Activated CD8-positive, alpha-beta memory T cell treated with anti-CD3 and anti-CD28 coated beads, Interleukin-2, amount 10 ng/mL, durations not matched to agents 7 days and 5 days (primary cell): ENCODE results near the gene AASS. TPM values are rescaled to one million over a fixed set of nuclear protein-coding genes. Genes with fewer than 3 reads are reported as not detected.
"Not testable (repeated sequence)": the region's sequence is repeated elsewhere in the genome, so short reads cannot be mapped to it uniquely, and the experiment has no call there.

Experiments
- ATAC-seq: fragments of 150-1000 bp; cut with Tn5 transposase; one replicate; pipeline ENCODE4 v1.10.0; 2021; ENCODE audit warnings: moderate library complexity
- CTCF ChIA-PET: fragments of 350-600 bp; sonication (Branson Sonifier 250); formaldehyde crosslinking; loops from one replicate; lab custom pipeline; 2021; ENCODE audit warnings: antibody characterized with exemption; lab: Charles Lee
- DNase-seq: peaks from one replicate; pipeline ENCODE4 v3.0.0-alpha.2; 2020
- H3K27ac Mint-ChIP-seq: one replicate; pipeline ENCODE4 v1.8.0; 2021; ENCODE audit warnings: mild to moderate bottlenecking, mixed read lengths
- H3K27me3 Mint-ChIP-seq: one replicate; pipeline ENCODE4 v1.8.0; 2021; ENCODE audit warnings: mixed read lengths
- H3K36me3 Mint-ChIP-seq: one replicate; pipeline ENCODE4 v1.8.0; 2021; ENCODE audit warnings: mild to moderate bottlenecking, mixed read lengths
- H3K4me1 Mint-ChIP-seq: one replicate; pipeline ENCODE4 v1.8.0; 2021; ENCODE audit warnings: mixed read lengths
- H3K4me3 Mint-ChIP-seq: one replicate; pipeline ENCODE4 v1.8.0; 2021; ENCODE audit warnings: mild to moderate bottlenecking, moderate library complexity, mixed read lengths
- H3K9me3 Mint-ChIP-seq: one replicate; pipeline ENCODE4 v1.8.0; 2022; ENCODE audit warnings: low read depth, mixed read lengths
- total RNA-seq, 2 experiments: library from RNA; stranded (reverse); gene quantifications; one replicate each; pipeline ENCODE4 v1.2.3, GENCODE V29; 2021

AASS gene
- total RNA-seq, 2 experiments from 2014 or later: 1.6 to 1.7 TPM

DNA sequence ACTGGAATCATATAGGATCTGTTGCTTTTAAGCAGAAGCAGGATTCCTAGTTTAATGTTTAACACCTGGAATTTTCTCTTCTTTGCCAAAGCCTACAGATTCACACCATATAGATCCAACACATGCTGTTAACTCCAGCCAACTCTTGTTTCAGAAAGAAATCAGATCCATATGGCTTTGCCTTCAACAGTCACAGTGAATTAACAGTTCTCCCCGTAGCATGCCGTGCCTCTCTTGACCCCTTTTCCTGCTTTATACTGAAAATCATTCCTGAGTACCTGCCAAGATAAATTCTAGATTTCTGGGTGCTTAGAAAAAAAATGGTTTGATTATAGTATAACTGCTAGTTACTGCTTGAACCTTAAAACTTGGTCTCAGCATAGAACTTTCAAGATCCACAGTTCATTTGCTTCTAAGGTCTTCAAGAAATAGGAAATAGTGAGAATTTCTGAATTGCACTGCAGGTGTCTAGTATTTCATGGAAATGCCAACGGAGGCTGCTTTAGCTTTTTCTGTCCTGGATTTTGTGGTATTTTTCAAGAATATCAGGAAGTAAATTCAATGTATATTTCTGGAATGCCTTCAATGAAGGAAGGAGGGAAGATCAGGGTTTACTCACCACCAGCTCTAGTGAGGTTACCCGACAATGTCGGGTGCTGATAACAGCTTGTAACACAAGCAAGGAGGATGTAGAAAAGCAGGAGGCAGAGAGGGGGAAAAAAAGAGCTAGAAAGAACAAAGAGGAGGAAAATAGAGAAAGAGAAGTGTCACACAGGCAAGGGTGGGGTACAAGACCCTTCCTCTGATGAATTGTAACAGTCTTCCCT lies 6.6 kb downstream of the AASS start:
- CTCF ChIA-PET: no interaction called here
- Mint-ChIP-seq H3K9me3 (peaks cover 2% of the 10 kb centered on the region), H3K36me3 (no peaks in the 10 kb centered on the region), H3K27ac (no peak overlapping the region), H3K27me3 (peaks cover 8% of the 10 kb centered on the region), H3K4me1 (no peaks in the 10 kb centered on the region), H3K4me3 (no peak overlapping the region)
- no peak for DNase-seq
- ATAC-seq: no peak

DNA sequence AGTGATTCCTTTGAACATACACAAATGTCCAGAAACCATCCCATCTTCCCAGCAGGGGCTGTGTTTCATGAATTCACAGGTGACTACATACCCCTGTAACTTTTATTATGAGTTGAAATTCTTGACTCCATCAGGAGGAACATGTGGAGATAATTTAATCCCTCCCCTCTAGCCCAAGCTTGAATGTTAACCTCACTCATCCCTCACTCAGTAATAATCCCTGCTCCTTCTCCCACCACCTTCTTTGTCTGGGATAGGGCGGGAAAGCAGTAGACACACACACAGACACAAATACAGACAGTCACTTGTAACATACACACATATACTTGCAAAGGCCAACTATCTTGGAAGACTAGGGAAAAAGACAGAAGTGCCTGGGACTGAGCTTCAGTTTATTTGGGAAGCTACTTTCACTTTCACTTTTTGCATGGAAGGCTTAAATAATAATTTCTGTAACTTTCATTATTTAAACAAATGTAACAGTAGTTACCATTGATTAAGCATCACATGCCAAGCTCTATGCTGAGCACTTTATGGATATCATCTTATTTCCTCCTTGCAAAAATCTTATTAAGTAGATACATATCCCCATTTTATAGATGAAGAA lies 7.3 kb downstream of the AASS start:
- CTCF ChIA-PET: no interaction called here

DNA sequence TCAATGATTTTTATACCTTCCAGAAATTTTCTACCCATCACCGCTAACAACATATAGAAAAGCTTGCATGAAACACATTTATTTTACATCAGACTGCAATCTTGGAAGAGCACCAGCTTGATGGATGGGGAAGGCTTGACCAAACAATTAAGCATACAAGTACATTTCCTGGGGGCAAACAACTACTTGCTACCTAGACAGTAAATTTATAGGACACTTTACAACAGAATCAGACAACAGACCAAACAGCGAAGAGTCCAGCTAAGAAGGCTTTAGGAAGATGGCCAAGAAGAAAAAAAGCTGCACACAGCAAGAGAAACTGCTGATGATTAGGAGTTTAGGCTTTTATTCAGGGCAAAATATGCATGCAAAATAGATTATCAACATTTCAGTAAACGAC lies 8.0 kb downstream of the AASS start:
- no peak overlapping the region for H3K4me3 Mint-ChIP-seq
- H3K36me3 Mint-ChIP-seq: no peaks in the 10 kb centered on the region

More for the DNA sequence above, 7.3 kb downstream of the AASS start:
- DNase-seq (no peak), ATAC-seq (no peak)
- H3K36me3 Mint-ChIP-seq: no peaks in the 10 kb centered on the region
- peaks cover 5% of the 10 kb centered on the region for H3K27me3 Mint-ChIP-seq
- H3K4me3 Mint-ChIP-seq: no peak overlapping the region
- H3K4me1 Mint-ChIP-seq: no peaks in the 10 kb centered on the region
- H3K9me3 Mint-ChIP-seq: peaks cover 2% of the 10 kb centered on the region
- no peak overlapping the region for H3K27ac Mint-ChIP-seq

DNA sequence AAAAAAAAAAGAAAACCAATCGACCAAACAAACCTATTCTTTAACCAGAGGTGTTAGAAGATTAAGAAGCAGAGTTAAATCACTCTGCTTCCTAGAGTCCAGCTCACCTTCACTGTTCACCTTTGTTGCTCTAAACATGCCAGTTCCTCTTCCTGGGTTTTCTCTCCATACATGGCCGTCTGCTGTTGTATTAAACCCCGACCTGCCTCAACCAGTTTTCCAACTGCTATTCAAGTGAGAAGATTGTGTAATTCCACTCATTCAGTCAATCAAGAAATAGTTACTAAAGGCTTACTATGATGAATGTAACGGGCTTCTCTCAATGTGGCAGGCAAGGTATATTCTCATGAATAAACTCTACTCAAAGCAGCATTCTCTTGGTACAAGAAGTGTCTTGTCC lies 8.8 kb downstream of the AASS start:
- Mint-ChIP-seq H3K27me3 (peaks cover 2% of the 10 kb centered on the region), H3K4me3 (no peak overlapping the region), H3K9me3 (peaks cover 2% of the 10 kb centered on the region), H3K4me1 (no peaks in the 10 kb centered on the region), H3K36me3 (no peaks in the 10 kb centered on the region), H3K27ac (no peak overlapping the region)
- CTCF ChIA-PET: no interaction called here
- no peak for ATAC-seq
- DNase-seq: no peak

More for the DNA sequence above, 8.0 kb downstream of the AASS start:
- H3K27me3 Mint-ChIP-seq: peaks cover 2% of the 10 kb centered on the region
- H3K27ac Mint-ChIP-seq: no peak overlapping the region
- no peak for ATAC-seq
- H3K4me1 Mint-ChIP-seq: no peaks in the 10 kb centered on the region
- no peak for DNase-seq
- peaks cover 2% of the 10 kb centered on the region for H3K9me3 Mint-ChIP-seq
- CTCF ChIA-PET: no interaction called here

DNA sequence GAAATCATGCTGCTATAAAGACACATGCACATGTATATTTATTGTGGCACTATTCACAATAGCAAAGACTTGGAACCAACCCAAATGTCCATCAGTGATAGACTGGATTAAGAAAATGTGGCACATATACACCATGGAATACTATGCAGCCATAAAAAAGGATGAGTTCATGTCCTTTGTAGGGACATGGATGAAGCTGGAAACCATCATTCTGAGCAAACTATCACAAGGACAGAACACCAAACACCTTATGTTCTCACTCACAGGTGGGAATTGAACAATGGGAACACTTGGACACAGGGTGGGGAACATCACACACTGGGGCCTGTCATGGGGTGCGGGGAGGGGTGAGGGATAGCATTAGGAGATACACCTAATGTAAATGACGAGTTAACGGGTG lies 9.3 kb downstream of the AASS start:
- H3K27ac Mint-ChIP-seq, H3K4me3 Mint-ChIP-seq, H3K4me1 Mint-ChIP-seq, DNase-seq, CTCF ChIA-PET, H3K36me3 Mint-ChIP-seq, ATAC-seq, H3K9me3 Mint-ChIP-seq, H3K27me3 Mint-ChIP-seq: not testable (repeated sequence)

DNA sequence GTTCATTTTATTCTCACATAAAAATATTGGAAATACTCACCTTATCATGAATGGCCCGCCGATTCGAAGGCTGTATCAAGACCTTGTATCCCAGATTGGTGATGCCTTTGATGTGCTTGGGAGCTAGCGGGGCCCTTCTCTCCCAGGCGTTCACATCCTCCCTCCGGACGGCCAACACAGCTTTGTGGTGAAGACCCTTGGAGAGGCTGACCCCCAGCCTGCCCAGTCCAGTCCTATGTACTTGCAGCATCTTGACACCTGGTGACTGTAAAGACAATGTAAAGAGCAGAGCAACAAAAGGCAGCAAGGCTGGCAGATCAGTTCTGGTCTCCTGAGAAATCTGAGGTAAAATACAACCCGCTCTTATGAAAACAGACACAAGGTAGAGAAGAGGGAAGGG lies 10.6 kb downstream of the AASS start:
- Mint-ChIP-seq H3K4me1 (no peaks in the 10 kb centered on the region), H3K27ac (no peak overlapping the region), H3K36me3 (no peaks in the 10 kb centered on the region), H3K9me3 (peaks cover 2% of the 10 kb centered on the region), H3K4me3 (no peak overlapping the region), H3K27me3 (peaks cover 2% of the 10 kb centered on the region)
- ATAC-seq (no peak), DNase-seq (no peak)
- CTCF ChIA-PET: no interaction called here

DNA sequence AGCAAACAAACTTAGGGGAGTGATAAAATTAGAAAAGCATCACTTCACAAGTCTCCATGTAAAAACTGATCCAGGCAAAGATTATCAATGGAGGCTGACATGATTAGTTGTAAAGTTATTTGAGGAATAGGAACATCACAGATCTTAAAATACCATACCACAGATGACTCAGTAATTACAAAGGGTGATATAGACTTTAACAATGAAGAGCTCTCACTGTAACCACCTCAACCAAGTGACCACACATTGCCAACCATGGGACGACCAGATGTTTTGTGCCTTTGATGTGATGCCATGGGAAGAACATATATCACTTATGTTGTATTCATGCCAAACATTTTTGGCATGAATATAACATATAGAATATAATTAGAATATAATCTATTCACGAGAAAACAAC lies 11.7 kb downstream of the AASS start:
- no peaks in the 10 kb centered on the region for H3K36me3 Mint-ChIP-seq
- no peak for ATAC-seq
- CTCF ChIA-PET: no interaction called here
- no peak for DNase-seq
- no peak overlapping the region for H3K4me3 Mint-ChIP-seq
- H3K27me3 Mint-ChIP-seq: no peaks in the 10 kb centered on the region
- H3K9me3 Mint-ChIP-seq: peaks cover 2% of the 10 kb centered on the region
- H3K27ac Mint-ChIP-seq: no peak overlapping the region
- H3K4me1 Mint-ChIP-seq: no peaks in the 10 kb centered on the region

DNA sequence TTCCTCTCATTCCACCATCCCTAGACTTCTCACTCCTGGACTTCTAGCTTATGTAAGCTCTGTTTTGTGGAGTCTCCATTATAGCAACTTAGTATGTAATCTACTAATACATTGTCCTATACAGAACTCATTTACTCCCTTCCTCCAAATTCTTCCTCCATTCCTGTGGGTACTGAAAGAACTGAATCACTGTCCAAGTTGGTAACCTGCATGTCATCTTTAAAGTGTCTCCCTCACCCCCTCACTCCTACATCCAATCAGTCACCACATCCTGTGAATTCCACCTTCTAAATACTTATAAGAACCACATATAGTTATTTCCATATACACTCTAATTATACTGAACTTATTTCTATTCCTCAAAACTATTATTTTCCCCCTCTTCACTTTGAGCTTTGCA lies 20.3 kb downstream of the AASS start:
- H3K27me3 Mint-ChIP-seq: no peaks in the 10 kb centered on the region
- ATAC-seq (no peak), DNase-seq (no peak)
- no peak overlapping the region for H3K27ac Mint-ChIP-seq
- H3K4me3 Mint-ChIP-seq: no peak overlapping the region
- H3K9me3 Mint-ChIP-seq: no peaks in the 10 kb centered on the region
- CTCF ChIA-PET: no interaction called here
- no peaks in the 10 kb centered on the region for H3K36me3 Mint-ChIP-seq
- no peaks in the 10 kb centered on the region for H3K4me1 Mint-ChIP-seq

DNA sequence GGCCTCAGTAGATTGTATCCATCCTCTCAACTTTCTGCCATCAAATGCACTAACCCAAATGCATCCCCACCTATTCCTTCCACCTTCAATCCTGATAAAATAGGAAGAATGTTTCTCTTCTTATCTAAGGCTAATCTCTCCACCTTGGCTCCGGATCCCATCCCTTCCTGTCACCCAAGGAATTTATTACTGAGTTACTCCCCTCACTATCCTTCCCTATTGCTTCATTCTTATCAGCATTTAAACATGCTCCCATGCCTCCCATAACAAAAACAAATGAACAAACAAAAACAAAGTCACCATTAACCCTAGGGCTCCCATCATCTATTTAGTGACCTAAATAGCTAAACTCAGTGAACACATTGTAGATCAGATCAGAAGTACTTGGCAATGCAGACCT lies 25.3 kb downstream of the AASS start:
- CTCF ChIA-PET: no interaction called here
- Mint-ChIP-seq H3K27ac (no peak overlapping the region), H3K9me3 (no peaks in the 10 kb centered on the region), H3K4me1 (no peaks in the 10 kb centered on the region), H3K4me3 (no peak overlapping the region), H3K36me3 (no peaks in the 10 kb centered on the region), H3K27me3 (no peaks in the 10 kb centered on the region)
- DNase-seq: no peak
- ATAC-seq: no peak

DNA sequence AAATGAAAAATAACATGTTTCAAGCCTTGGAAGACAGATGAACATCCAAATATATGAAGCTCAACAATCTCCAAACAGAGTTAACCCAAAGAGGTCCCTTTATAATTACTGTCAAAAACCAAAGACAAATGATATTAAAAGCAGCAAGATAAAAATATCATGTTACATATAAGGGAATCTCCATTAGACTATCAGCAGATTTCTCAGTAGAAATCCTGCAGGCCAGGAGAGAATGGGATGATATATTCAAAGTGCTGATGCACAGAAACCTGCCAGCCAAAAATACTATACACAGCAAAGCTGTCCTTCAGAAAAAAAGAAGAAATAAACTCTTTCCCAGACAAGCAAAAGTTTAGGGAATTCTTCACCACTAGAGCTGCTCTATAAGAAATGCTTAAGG lies 41.0 kb downstream of the AASS start:
- Mint-ChIP-seq H3K27ac (no peak overlapping the region), H3K27me3 (no peaks in the 10 kb centered on the region), H3K4me3 (no peak overlapping the region), H3K9me3 (peaks cover 5% of the 10 kb centered on the region), H3K4me1 (no peaks in the 10 kb centered on the region), H3K36me3 (no peaks in the 10 kb centered on the region)
- CTCF ChIA-PET: no interaction called here
- no peak for ATAC-seq
- no peak for DNase-seq

DNA sequence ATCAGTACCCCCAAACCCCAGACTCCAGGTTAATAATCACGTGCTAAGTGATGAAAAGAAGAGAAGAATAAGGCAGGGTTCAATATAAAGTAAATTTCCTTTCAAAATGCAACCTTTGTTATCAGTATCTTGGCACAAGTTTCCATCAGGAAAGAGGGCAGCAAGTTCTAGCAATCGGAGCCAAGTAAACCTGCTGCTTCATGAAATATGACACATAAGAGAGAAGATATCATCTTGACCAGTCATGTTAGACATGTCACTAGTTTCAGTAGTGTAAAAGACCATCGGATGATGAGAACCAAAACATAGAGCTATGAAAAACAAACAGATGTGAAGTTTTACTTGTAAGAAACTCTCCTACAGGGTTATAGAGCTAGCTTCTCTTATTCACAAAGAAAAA lies 44.0 kb downstream of the AASS start:
- H3K27ac Mint-ChIP-seq: no peak overlapping the region
- no peaks in the 10 kb centered on the region for H3K36me3 Mint-ChIP-seq
- H3K4me1 Mint-ChIP-seq: no peaks in the 10 kb centered on the region
- no peak overlapping the region for H3K4me3 Mint-ChIP-seq
- DNase-seq (no peak), ATAC-seq (no peak)
- H3K27me3 Mint-ChIP-seq: no peaks in the 10 kb centered on the region
- CTCF ChIA-PET: no interaction called here
- peaks cover 5% of the 10 kb centered on the region for H3K9me3 Mint-ChIP-seq

DNA sequence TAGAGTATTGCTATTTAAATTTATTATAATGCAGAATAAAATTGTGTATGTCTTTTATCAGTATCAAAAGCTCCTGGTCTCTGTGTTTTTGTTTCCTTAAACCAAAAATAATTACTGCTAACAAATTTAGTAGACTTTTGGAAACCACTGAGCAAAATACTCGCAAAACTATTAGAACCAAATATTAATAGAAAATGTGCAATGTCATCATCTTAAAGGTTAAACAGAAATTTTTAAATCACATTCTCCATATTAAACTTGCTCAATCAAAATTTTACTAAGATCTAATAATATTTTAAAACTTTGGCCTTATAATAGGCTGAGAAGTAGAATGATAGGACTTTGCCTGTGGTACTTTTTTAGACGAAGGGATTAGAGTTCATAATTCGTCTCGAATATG lies 48.4 kb downstream of the AASS start:
- CTCF ChIA-PET: no interaction called here
- ATAC-seq: no peak
- H3K27me3 Mint-ChIP-seq: no peaks in the 10 kb centered on the region
- no peak overlapping the region for H3K27ac Mint-ChIP-seq
- no peak overlapping the region for H3K4me3 Mint-ChIP-seq
- H3K4me1 Mint-ChIP-seq: no peaks in the 10 kb centered on the region
- no peak for DNase-seq
- H3K36me3 Mint-ChIP-seq: no peaks in the 10 kb centered on the region
- H3K9me3 Mint-ChIP-seq: no peaks in the 10 kb centered on the region

DNA sequence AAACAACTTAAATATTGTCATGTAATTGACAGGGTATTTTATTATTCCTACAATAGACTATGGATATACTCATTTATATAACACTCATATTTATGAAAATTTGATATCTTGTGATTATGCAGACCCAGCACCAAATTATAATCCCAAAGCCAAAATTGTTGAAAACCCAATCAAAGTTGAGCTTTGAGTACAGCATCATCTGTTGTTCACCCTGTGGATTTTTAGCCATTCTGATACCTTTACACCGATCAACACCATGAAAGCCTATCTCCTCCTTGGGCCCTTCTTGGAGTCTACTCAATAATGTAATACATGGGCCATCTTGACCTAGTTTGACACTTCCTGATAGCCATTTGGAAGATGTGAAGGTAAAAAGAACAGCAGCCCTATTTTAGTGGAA lies 49.5 kb downstream of the AASS start:
- no peak for DNase-seq
- H3K4me1 Mint-ChIP-seq: no peaks in the 10 kb centered on the region
- CTCF ChIA-PET: no interaction called here

More for the DNA sequence above, 49.5 kb downstream of the AASS start:
- Mint-ChIP-seq H3K27ac (no peak overlapping the region), H3K27me3 (no peaks in the 10 kb centered on the region), H3K4me3 (no peak overlapping the region), H3K9me3 (no peaks in the 10 kb centered on the region), H3K36me3 (no peaks in the 10 kb centered on the region)
- no peak for ATAC-seq
